NCI-H82 treated with DMSO at 0.1 percent for 48 hours (cell line): Measurements from ENCODE around the gene SEMG2.

Experiments
- DNase-seq: peaks from one replicate; lab custom pipeline; 2025; ENCODE audit not compliant: unreplicated experiment; lab: John Stamatoyannopoulos, UW

The SEMG2 gene, protein sequence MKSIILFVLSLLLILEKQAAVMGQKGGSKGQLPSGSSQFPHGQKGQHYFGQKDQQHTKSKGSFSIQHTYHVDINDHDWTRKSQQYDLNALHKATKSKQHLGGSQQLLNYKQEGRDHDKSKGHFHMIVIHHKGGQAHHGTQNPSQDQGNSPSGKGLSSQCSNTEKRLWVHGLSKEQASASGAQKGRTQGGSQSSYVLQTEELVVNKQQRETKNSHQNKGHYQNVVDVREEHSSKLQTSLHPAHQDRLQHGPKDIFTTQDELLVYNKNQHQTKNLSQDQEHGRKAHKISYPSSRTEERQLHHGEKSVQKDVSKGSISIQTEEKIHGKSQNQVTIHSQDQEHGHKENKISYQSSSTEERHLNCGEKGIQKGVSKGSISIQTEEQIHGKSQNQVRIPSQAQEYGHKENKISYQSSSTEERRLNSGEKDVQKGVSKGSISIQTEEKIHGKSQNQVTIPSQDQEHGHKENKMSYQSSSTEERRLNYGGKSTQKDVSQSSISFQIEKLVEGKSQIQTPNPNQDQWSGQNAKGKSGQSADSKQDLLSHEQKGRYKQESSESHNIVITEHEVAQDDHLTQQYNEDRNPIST

GRCh38 chr20:45221076-45221475 lies at the start of gene SEMG2:
TSS of gene SEMG2 (plus strand) at chr20:45221373. CDS start at chr20:45221390, 17 bp downstream.
- no peak for DNase-seq

- DNase-seq: no peak
Observed at GRCh38 chr20:45173522-45173921, 47.7 kb upstream of the SEMG2 start.

- DNase-seq: no peak
Observed at GRCh38 chr20:45174434-45175364, 46.5 kb upstream of the SEMG2 start, which contains the start of gene PI3. TSS of gene PI3 (plus strand) at chr20:45174902. CDS start at chr20:45174923, 21 bp downstream.

- DNase-seq: peak; percentile 44
Observed at GRCh38 chr20:45176526-45177267, 44.5 kb upstream of the SEMG2 start.

DNA sequence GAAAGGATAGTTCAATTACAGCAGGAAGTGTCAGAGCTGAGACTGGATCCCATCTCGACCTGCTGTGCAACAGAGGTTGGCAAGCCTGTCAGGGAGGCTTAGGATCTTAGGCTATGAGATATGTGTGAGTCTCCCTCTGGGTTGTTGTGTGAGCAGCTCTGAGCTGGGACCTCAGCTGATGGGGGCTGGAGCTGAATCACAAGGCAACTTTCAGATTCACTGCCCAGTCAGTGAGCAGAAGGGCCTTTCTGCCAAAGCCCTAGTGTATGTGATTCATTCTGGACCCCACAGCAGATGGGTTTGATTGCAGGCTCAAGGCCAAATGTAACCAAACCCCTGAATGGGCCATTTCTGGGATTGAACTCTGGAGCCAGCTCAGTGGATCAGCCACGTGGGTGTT lies 42.0 kb upstream of the SEMG2 start:
- DNase-seq: no peak

DNA sequence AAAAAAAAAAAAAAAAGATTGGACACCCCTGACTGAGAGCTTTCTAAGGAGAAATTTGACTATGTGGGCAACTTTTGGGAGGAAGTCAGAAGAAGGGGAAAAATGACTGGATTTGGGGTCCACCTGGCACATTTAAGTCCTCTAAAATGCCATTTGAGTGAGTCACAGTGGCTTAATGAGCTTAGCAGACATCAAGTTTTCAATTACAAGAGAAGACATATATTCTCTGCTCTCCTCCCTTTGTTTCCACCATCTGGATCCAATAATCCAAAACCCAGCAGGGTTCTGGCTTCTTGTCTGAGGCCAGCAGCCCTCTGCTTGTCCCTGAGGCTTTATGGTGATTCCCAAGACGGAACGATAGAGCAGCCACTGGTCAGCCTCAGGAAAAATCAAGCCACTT lies 39.5 kb upstream of the SEMG2 start:
- DNase-seq: peak; percentile 12

GRCh38 chr20:45183084-45183483 lies 38.1 kb upstream of the SEMG2 start:
- DNase-seq: no peak

GRCh38 chr20:45187693-45188092 lies 33.5 kb upstream of the SEMG2 start:
- DNase-seq: no peak

- DNase-seq: no peak
Observed at GRCh38 chr20:45189067-45189609, 32.0 kb upstream of the SEMG2 start.

DNA sequence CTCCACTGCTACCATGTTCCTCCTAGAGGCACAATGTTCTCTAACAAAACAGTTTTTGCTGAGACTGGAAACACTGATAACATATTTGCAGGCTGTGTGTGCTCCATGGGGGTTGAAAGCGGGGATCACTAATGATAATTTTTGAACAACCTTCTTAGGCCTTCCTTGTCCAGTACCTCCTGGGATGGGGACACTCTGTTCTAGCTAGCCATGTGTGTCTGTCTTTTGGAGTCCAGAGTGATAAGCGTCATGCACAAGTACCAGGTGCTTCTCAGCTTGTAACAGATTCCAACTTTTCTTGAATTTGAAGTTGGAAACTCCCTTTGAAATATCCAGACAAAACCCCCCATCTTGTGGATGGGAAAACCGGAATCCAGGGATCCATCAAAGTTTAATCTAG lies 31.3 kb upstream of the SEMG2 start:
- no peak for DNase-seq

- no peak for DNase-seq
Observed at GRCh38 chr20:45191926-45192325, 29.2 kb upstream of the SEMG2 start.

GRCh38 chr20:45193331-45193730 lies 27.8 kb upstream of the SEMG2 start:
- no peak for DNase-seq

DNA sequence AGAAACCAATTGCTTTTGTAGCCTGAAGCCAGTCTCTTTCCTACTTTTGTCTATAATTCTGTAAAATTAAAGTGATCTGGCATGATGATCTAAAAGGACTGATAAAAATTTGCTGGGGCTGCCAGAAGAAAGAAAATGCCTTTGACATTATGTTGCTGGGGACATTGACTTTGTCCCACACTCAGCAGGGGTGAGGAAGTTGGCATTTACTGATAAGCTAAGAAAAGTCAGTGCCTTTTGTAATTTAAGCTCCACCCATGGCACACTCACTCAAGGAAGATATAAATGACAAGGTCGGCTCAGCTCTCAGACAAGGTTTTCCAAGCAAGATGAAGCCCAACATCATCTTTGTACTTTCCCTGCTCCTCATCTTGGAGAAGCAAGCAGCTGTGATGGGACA lies 14.4 kb upstream of the SEMG2 start, which contains the start of gene SEMG1:
TSS of gene SEMG1 (plus strand) at position 309 of the 400 bp plus-strand sequence. CDS start at position 330, 21 bp downstream.
- no peak for DNase-seq

GRCh38 chr20:45209924-45210323 lies 11.2 kb upstream of the SEMG2 start:
- no peak for DNase-seq

DNA sequence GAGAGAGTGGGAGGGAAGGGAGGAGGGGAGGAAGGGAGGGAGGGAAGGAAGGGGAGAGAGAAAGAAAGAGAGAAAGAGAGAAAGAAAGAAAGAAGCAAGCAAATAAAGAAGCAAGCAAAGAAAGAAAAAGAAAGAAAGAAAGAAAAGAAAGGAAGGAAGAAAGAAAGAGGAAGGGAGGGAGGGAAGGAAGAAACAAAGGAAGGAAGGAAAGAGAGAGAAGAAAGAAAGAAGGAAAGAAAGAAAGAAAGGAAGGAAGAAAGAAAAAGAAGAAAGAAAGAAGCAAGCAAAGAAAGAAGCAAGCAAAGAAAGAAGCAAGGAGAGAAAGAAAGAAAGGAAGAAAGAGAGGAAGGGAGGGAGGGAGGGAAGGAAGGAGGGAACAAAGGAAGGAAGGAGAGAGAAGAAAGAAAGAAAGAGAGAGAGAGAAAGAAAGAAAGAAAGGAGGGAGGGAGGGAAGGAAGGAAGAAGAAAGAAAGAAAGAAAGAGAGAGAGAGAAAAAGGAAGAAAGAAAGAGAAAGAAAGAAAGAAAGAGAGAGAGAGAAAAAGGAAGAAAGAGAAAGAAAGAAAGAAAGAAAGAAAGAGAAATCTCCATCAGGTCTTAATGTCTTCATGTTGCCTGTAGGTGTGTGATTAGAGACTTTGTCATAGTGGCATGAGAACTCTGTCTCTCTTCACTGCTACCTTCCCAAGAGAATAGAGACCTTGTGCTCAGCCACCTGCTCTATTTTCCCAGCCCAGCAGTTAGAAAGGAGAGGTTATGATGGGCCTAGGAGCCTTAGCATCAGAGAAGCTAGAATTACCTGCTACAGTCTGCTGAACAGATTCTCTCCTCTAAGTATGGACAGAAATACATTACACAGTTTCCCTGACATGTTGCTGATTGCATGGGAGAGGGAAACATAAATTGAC lies 9.4 kb upstream of the SEMG2 start:
- no peak for DNase-seq

- DNase-seq: no peak
Observed at GRCh38 chr20:45212836-45213235, 8.3 kb upstream of the SEMG2 start.

- no peak for DNase-seq
Observed at GRCh38 chr20:45218124-45218523, 3.0 kb upstream of the SEMG2 start.

DNA sequence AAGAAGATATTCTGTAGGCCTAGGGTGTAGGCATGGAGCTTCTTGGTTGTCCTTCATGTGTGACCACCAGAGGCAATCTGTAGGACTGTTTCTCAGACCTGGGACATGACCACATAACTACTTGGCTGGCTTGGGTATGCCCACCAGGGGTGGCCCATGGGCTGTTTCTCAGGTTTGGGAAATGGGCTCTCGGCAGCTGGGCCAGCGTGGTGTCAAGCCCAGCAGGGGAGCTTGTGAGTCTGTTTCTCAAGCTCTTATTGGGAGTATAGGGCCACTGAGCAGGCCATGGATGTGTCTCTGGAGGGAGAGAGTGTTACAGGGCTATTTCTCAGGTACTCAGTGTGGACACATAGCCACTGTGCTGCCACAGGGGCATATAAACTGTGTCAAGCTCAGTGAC lies 2.5 kb upstream of the SEMG2 start:
- no peak for DNase-seq

GRCh38 chr20:45223136-45223535 lies 2.0 kb downstream of the SEMG2 start:
- no peak for DNase-seq
